GM18511 (cell line): ENCODE measurements around the gene SOX14.

ENCODE experiments used
- ATAC-seq: cut with Tn5 transposase; IDR thresholded peaks from one replicate; pipeline ENCODE4 v1.9.1; 2021; ENCODE audit warnings: mild to moderate bottlenecking, moderate library complexity; ENCODE audit not compliant: unreplicated experiment

SOX14 gene

DNA sequence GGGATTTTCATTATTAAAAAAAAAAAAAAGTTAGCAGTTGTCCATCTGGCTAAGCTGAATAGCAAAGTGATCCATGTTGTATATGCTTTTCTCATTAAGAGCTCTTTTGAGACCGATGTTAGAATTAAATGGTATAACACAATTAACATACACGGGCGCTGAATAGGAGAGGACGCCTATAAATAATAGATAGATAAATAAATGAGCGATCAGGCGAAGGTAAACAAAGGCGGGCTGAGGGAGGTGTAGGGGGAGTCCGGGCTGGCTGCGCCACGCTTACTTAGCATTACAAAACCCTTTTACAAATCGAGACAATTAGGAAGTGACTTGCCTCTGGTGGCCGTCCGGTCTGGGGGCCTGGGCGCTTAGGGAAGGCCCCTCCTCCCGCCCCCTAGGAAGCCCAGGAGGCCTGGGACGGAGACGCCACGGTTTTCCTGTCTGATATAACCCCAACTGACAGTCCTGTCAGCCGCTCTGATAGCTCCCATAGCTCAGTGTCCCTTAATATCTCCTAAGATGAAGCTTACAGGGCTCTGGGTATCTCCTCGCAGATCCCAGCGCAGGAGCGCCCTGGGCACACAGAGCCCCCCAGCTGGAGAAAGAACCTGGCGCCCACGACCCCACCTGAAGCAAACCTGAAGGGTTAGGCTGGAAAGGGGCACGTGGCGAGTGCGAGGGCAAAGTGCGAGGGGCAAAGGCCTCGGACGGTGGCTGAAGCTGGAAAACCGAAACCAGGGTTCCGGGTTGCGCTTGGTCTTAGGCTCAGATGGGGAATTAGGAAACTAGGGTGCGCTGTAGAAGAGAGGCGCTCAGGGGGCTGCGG is 3.6 kb downstream of the SOX14 start:
- no peak for ATAC-seq

DNA sequence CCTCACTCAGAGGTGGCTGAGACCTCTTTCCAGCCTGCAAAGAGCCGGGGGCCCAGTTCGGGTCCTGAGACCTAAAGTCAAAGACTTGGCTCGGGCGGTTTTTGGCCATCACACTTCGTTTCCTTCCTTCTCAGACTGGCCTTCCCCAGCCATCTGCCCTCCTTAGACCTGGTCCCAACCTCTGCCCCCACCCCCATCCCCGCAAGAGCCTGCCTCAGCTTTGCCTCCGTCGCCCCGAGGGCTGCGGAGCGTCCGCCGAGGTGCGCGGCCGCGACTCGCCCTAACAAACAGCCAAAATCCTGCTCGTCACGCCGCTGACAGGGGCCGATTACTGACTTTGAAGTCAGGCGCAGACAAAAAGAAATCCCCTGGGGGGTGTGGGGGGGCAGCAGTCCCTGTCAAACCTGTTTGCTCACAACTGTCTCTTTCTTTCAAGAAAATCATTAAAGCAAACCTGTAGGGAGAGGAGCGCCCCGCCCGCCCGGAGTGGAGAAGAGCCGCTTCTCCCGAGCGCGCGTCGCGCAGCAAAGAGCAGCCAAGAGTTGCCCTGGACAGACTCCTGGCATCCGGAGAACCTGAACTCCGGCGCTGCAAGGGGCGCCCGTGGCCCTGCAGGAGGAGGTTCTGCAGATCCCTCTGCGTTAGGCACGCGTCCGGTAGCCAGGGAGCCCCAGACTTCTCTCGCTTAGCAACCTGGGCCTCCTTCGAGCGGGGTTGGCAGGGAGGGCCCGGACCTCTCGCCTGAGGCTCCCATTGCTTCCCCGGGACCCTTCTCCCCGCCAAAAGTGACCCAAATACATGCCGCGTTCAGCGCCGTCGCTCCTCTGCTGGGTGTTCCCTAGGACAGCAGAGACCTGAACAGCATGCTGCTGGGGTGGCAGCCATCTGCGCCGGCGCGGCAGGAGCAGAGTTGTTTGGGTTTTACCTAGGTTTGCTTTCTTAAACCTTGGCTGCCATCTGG is 4.5 kb downstream of the SOX14 start:
- no peak for ATAC-seq

DNA sequence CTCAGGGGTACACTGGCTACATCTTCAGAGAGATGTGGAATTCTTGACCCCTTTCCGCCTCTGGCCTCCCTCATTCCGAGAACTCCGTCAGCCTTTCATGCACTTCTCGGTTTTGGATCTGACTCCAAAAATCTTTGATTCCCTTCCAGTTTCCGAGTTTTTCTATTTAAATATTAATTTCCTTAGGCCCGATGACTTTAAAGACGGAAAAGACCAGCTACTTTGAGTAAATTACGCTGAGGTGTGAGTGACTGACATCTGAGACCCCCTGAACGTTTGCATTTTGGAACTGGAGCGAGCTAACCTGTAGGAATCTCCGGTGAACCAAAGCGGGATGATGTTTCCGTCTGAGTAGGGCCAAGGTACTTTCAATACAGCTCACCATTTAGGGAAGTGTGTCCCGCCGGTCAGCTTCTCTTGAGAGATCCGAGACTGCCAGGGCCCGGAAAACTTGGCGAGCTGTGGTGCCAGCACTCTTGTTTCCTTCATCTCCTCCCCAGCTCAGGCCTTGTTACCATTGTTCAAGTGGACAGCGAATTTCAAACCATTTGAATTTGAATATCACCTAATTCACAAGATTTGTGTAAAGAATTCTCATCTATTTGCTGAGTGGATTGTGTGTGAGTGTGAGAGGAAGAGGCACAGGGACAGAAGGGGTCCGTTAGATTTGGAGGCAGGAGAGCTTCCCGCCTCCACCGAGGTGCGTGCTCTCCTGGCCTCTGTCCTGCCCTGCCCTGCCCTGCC is 5.4 kb downstream of the SOX14 start:
- no peak for ATAC-seq

DNA sequence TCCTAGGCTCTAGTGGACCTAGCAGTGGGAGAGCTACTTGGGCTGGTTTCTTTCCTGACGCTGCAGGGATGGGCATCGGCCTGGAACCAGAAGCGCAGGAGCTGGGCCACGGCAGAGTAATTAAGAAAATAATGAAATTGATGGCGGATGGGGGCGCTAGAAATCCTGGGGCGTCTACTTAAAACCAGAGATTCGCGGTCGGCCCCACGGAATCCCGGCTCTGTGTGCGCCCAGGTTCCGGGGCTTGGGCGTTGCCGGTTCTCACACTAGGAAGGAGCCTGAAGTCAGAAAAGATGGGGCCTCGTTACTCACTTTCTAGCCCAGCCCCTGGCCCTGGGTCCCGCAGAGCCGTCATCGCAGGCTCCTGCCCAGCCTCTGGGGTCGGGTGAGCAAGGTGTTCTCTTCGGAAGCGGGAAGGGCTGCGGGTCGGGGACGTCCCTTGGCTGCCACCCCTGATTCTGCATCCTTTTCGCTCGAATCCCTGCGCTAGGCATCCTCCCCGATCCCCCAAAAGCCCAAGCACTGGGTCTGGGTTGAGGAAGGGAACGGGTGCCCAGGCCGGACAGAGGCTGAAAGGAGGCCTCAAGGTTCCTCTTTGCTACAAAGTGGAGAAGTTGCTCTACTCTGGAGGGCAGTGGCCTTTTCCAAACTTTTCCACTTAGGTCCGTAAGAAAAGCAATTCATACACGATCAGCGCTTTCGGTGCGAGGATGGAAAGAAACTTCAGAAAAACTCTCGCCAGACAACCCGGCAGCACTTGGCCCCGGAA is 6.1 kb downstream of the SOX14 start:
- ATAC-seq = no peak

DNA sequence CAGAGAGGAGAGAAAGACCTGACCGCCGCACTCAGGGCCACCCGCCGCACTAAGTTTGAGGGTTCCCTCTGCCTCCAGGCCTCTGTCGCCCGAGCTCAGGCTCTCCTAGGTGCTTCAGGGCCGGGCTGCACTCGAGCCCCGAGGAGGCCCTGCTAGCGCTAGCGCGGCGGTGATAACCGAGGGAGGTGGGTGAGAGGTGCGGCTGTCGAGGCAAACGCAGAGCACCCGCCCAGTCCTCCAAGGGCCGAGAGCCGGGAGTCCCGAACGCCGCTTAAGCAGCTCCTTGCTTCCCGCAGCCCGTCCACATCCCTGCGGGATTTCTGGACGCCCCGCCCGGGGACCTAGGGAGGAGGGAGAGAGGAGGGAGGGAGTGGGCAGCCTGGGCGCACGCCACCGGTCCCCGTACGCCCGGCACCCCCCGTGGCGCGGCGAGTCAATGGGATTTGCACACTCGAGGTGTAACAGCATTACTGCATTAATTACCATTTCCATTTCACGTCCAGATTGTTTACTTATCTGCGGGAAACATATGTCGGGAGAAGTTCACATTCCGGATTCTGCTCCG is 6.8 kb downstream of the SOX14 start:
- no peak for ATAC-seq

DNA sequence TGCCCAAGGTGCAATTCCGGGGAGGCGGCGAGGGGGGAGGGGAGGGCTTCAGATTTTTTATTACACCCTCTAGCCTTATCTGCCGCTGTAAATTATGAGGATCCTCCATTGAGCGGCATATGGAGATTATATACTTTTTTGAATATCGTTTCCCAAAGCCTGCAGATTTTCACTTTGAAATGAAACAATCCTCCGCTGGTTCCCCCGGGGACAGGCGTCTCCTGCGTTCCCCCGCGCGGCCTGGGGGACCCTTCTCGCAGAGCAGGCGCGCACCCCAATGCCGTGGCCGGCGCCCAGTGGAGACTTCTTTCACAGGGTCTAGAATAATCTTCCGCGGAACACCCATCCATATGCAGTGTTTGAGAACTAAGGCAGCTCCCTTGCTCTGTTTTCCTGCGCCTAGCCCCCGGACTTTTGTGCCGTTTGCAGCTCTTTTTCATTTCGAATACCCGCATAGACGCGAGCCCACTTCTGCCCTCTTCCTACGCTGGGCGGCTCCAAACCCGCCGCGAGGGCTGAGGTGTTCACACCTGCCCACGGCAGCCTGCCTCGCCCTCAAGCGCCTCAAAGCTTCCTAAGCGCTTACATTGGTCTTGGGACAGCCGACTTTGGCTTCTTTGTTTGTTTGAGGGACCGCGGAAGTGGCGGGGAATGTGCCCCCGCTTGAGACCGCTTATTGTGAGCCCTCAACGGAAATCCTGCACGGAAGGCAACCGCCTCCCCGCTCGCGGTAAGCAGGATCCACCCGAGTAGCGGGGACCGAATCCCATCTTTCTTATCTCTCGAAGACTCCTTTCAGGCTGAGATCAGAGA is 7.5 kb downstream of the SOX14 start:
- no peak for ATAC-seq

DNA sequence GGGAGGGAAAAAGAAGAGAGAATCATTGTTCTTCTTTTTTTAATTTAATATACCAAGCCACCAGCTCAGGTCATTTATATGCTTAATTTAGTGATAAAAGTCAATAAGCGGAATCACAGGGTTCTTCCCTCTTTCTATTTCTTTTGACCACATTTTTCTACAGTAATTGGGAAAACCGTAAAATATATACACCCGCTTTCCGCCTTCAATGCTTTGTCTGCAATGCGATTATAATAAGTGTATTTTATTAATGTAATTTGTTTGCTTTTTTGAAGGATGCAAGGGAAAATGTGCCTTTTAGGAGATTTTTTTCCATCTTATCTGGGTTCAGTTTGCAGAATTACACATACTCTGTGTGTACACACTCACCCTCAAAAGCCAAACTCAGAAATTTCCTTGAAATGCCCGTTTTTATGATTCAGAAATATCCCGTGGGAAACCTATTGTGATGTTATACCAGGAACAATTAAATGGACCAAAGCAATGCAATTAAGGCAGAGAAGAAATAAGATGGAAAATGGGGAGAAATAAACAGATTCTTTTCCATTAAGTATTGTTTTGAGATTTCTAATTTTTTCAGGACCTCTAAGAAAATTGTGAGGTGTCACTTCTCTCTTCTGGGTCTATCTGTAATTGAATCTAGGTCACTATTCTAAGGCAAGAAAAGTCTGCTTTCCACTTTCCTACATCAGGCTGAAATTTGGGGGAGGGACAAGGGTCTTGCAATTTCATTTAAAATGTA is 8.3 kb downstream of the SOX14 start:
- ATAC-seq = no peak

DNA sequence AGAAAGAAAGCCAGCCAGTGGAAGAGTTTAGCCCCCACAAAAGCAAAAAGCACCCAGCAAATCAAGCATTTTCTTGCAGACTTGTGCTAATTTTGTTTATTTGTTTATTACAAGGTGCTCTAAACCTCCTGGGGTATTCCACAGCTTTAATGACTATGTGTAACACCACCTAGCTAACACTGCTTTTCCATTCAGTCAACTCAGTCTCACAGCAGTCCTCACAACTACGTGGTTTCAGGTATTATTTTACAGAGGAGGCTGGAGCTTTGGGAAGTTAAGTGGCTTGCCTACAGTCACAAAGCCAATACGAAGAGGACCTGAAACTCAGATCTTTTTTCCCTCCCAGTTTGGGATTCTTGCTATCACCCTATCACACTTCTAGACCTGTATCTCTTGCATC is 14.8 kb downstream of the SOX14 start:
- no peak for ATAC-seq

DNA sequence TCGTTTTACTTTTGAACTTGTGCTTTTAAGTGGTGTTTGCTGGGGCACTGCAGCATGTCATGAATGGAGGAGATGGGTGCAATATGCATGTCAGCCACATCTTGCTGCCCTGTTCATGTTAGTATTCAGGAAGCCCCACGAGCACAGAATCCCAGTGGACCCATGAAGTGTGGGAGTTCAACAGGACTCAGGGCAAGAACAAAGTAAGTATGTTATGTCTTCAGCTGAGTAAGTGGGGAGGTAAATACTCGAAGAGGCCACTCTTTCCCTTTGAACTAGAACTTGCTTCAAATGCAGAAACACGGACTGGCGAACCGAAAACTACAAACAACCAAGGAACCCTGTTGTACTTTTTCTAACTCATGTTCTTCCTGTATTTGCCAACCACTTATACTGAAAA is 23.4 kb downstream of the SOX14 start:
- no peak for ATAC-seq

DNA sequence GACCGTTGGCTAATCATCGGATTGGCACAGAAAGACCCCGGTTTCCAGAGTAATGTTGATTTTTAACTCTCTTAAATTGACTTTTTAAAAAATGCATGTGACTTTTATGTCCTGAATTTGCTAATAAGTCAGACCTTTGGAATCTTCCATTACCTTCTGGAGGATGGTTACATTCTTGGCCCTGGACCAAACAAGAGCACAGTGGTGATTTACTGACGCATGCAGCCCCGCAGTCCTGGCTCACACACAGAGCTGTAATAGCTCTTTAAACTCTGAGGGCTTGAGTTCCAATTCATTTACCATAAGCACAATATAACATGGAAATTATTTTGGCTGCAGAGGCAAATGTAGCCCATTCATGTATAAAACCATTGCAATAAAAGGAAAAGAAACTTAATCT is 25.1 kb downstream of the SOX14 start:
- ATAC-seq = no peak

DNA sequence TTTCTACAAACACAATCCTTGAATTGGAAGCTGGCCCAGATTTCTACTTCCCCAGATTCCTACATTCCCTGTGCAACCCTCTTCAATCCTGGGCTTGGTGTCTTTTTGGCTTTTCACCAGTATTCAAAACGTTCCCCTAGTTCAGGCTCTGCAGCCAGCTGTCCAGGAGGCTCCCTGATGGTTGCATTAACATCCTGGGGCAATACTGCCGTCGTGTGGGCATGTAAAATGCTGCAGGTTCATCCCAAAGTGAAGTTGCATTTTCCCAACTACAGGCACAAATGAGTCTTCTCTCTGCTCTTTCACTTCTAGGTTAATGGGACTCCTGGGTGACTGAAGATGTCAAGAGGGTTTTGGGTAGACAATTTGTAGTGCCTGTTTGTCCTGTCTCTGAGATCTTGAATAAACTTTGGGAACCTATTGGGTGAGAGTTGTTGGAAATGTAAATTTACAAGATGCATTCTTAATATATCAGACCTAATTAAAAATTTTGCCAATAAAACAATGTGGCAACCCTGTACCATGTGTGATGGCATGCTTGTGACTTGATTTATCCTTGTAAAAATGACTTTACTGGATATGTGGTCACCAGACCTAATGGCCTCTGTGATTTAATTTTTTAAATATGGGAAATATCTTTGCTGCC is 28.6 kb downstream of the SOX14 start:
- ATAC-seq = no peak

DNA sequence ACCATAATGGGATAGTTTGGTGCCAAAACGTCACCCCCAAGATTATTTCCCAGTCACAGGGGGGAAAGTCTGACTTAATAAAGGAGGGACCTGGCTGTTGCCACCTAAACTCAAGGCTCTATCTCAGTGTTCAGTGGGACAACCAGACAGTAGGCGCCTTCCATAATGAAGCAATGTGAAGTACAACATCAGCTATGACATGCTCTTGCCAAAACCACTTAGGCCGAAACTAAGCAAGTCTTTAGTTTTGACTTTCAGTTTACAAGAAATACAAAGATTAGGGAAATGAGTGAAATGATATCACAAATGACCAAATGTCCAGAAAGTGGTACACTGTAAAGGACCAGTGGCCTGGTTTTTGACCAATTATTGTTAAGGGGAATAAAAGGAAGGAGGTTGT is 32.9 kb downstream of the SOX14 start:
- ATAC-seq = peak; percentile 50

DNA sequence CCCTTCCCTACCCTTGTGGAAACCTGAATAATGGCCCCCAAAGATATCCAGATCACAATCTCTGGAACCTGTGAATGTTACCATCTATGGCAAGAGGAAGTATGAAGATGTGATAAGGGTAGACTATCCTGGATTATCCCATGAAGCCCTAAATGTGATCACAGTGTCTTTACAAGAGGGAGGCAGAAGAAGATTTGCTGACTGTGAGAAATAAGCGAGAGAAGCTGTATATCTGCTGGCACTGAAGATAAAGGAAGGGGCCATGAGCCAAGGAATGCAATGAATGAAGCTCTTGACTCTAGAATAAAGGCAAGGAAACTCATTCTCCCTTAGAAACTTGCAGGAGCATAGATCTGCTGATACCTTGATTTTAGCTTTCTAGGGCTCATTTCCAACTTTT is 39.1 kb downstream of the SOX14 start:
- no peak for ATAC-seq

DNA sequence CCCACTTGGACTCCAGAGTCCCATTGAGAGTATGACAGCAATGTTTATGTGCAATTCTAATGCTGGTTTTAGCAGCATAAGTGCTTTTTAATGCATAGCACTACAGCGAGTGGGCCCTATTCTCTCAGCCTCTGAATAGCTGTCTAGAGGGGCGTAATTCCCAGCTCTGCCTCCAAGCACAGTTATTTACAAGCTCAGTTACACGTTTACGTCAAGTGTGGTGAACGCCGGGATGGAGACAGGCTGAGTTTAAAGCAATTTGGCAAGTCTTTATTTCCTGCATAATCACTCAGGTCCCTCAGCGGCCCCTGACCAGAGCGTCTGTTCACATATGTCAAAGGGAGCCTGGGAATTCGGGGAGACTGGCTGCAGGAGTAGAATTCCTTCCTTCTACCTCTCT is 43.9 kb downstream of the SOX14 start:
- ATAC-seq = no peak

DNA sequence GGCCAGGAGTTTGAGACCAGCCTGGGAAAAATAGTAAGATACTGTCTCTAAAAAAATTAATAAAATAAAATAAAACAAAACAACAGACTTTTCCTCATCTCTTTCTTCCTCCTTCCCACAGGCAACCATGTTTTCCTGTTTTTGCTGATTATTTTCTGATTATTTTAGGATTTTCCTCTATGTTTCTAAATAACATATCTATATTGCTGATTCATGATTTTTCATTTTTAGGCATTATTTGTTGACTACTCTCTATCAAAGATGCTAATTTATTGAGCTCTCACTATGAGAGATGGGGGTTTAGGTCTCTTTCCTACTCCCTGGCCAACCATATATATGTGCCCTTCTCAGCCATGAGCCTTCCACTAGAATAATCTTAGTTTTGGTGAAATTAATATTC is 45.4 kb downstream of the SOX14 start:
- ATAC-seq = no peak

DNA sequence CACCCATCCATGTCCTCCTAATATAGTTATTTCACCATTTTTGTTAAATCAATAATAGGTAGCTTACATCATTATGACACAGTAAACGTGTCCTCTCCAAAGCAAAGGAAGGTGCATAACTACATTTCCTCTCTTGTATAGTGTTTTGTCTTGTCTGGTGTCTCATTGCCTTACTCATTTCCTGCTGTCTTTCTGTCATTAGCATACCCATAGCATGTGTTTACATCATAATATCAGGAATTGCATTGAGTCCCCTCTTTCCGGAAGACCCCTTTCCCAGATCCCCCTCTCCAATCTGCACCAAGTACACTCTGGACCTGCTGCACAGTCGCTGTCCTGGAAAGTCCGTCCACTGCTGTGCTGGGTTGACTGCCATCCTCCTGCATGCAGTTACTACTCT is 47.9 kb downstream of the SOX14 start:
- ATAC-seq = no peak

DNA sequence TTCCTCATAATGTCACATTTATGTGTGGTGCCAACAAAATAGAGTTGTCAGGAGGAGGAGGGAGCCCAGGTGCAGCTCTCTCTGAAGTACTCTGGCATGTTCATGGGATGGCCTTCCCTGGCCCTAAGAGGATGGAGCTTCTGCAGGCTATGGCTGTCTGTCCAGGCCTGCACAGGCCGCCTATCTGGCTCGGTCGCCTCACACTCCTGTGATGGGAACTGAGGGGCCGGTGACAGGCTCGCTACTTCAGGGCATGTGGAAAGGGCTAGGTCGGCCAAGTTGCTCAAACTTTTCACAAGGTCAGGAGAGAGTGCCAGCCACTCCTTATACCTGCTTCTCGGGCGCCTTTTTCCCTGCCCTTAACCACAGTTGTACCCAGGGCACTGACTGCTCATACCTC is 51.1 kb downstream of the SOX14 start:
- no peak for ATAC-seq
